ENCODE measurements around the gene CELF4.

CELF4 gene

DNA sequence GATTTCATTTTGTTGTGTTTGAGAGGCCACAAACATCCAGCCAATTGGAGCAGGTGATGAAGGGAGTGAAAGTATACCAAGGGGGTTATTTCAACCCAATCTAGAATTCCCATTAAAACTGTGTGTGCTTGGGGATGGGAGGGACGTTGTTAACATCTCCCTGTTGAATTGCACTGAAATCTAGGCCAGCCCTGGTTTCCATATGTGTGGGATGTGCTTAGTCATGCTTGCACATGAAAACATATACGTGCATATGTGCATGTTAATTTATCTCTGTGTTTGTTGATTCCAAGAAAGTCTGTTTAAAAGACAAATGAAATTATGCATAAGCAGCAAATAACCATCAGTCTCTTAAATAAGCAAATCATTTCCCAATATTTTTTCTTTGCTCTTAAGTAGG lies 5.6 kb downstream of the CELF4 start:
- TF ChIP-seq, protein P1, sequence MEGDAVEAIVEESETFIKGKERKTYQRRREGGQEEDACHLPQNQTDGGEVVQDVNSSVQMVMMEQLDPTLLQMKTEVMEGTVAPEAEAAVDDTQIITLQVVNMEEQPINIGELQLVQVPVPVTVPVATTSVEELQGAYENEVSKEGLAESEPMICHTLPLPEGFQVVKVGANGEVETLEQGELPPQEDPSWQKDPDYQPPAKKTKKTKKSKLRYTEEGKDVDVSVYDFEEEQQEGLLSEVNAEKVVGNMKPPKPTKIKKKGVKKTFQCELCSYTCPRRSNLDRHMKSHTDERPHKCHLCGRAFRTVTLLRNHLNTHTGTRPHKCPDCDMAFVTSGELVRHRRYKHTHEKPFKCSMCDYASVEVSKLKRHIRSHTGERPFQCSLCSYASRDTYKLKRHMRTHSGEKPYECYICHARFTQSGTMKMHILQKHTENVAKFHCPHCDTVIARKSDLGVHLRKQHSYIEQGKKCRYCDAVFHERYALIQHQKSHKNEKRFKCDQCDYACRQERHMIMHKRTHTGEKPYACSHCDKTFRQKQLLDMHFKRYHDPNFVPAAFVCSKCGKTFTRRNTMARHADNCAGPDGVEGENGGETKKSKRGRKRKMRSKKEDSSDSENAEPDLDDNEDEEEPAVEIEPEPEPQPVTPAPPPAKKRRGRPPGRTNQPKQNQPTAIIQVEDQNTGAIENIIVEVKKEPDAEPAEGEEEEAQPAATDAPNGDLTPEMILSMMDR (conservative IDR thresholded peaks at IDR 0.05; ENCODE audit: control insufficient read depth, insufficient read depth, low read depth, low read length): no peak
- DNase-seq (ENCODE audit: low read depth): no peak

DNA sequence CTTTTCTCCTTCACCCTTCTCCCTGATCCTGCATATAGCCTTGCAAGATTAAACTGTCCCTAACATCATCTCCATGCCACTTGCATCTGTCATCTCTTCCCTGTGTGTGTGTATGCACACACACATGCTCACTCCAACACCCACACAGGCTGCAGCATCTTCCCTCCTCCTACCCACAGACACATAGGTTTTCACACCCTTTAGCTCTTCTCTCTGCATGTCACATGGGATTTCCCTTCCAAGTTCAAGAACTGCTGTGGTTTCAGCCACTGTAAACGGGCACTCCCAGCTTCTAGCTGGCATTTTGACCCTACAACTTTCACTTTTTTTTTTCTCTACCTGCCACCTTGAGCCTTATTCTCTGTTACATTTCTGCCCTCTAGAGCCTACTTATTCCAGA lies 6.4 kb downstream of the CELF4 start:
- H3K4me3 ChIP-seq (ENCODE audit: control insufficient read depth, low read depth, low read length): no peak overlapping the region
- no peak for DNase-seq (ENCODE audit: low read depth)
- TF ChIP-seq, protein P1 (conservative IDR thresholded peaks at IDR 0.05; ENCODE audit: control insufficient read depth, insufficient read depth, low read depth, low read length): no peak

More for the DNA sequence above, 5.6 kb downstream of the CELF4 start:
- H3K4me3 ChIP-seq (ENCODE audit: control insufficient read depth, low read depth, low read length): no peak overlapping the region

DNA sequence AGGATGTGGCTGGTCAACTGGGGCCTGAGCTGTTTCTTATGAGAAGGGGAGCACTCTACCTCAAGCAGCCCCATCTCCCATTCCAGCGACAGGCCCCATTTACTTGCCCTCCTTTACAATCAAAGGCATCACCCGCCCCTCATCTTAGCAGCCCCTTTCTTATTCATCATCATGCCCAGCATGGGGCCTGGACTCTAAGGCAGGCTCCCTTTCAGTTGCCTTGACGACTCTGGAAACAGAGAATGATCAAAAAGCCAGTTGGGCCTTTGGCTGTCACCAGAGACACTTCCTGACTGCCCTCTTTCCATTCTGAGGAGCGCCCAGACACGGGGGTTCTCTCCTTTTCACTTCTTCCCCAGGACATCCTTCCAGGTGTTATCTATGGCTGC lies 11.2 kb downstream of the CELF4 start:
- H3K4me3 ChIP-seq (ENCODE audit: control insufficient read depth, low read depth, low read length): no peak overlapping the region
- TF ChIP-seq, protein P1 (conservative IDR thresholded peaks at IDR 0.05; ENCODE audit: control insufficient read depth, insufficient read depth, low read depth, low read length): no peak

DNA sequence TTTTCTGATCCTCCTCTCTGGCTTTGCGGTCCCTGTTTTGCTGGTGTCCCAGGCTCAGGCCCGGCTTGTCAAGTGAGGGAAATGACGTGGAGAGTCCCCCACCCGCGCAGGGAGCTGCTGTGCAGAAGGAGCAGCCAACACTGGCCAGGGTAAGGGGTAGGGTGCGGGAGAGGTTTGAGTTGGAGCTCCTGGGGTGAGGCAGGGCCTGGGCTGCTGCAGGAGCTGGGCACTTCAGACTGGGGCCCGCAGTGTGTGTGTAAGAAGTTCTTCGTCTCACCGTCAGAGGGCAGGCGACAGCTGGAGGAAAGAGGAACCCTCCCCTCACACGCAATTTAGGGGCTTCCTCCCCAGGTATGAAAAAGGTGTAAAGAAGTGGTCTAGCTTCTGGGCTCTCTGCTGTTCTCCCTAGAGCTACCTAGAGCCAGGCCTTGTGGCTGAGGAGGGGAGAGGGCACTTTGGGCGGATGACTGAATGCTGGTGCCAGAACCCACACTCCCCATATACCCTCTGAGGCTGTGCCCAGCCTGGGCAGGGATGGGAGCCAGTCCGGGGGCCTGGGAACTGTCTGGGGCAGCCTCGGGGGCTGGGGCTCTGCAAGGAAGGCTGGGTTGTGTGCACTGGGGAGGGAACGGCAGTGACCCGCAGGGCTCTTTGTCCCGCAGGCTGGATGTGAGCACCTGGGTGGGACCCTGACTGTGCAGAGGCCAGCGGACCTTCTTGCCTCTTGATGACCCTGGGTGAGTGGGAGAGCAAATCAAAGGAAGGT lies 11.8 kb downstream of the CELF4 start:
- TF ChIP-seq, protein P1 (conservative IDR thresholded peaks at IDR 0.05; ENCODE audit: control insufficient read depth, insufficient read depth, low read depth, low read length): peak; percentile 4
- DNase-seq (ENCODE audit: low read depth): no peak
- H3K4me3 ChIP-seq (ENCODE audit: control insufficient read depth, low read depth, low read length): no peak overlapping the region

More for the DNA sequence above, 11.2 kb downstream of the CELF4 start:
- DNase-seq (ENCODE audit: low read depth): no peak

DNA sequence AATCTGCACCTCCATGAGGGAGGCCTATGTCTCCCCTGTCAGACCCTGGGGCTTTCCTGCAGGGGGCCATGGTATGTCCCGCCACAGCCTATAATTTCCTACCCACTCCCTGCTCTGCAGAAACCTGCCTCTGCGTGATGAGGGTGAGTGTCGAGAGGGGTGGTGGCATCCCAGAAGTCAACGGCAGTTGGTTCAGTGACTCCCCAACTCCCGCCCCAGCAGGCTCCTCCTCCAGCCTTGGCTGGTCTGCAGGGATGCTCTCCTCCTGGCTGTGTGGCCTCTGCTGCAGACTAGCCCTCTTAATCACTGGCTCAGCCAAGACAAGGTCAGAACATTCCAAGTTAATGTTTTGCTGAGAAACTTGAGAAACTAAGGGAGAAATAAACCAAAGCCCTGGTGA lies 13.3 kb downstream of the CELF4 start:
- no peak for DNase-seq (ENCODE audit: low read depth)
- H3K4me3 ChIP-seq (ENCODE audit: control insufficient read depth, low read depth, low read length): no peak overlapping the region

DNA sequence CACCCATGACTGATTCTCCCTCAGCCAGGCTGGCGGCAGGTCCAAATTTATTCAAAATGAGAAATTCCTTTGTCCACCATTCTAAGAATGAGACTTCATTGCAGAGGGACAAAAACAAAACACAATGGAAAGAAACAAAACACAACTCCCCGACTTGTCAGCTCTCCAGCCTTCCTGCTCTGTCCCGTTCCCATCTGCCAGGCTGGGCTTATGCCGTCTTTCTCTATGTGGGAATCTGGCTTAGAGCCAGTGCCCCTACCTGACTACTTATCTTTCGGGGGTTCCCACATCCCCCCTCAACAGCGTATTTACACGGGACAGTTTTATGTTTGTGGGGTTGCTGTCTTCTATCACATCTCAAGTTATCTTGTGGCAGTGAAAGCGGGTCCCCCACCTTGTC lies 13.8 kb downstream of the CELF4 start:
- no peak for DNase-seq (ENCODE audit: low read depth)
- H3K4me3 ChIP-seq (ENCODE audit: control insufficient read depth, low read depth, low read length): no peak overlapping the region
- TF ChIP-seq, protein P1 (conservative IDR thresholded peaks at IDR 0.05; ENCODE audit: control insufficient read depth, insufficient read depth, low read depth, low read length): no peak

More for the DNA sequence above, 13.3 kb downstream of the CELF4 start:
- TF ChIP-seq, protein P1 (conservative IDR thresholded peaks at IDR 0.05; ENCODE audit: control insufficient read depth, insufficient read depth, low read depth, low read length): no peak

Measured in fibroblast of mammary gland (primary cell).